ENCODE data around the gene DDX49.
A peak's percentile ranks its signal among the peaks of the same experiment; 100 is the strongest.

Gene DDX49

GRCh38 chr19:18919086-18919899 is at the start of gene DDX49, which contains the start of gene COPE:
DDX49 (plus strand) TSS chr19:18919715; CDS start chr19:18919742, 27 bp downstream.
COPE (minus strand) TSS chr19:18919387; CDS start chr19:18919348, 39 bp downstream.
- peak; percentile 99 for DNase-seq

GRCh38 chr19:18869781-18870530 is 49.6 kb upstream of the DDX49 start:
- DNase-seq, result no peak

- DNase-seq, result no peak
Observed at GRCh38 chr19:18870531-18871172, 48.9 kb upstream of the DDX49 start.

GRCh38 chr19:18871543-18871942 is 48.0 kb upstream of the DDX49 start:
- DNase-seq, result no peak

GRCh38 chr19:18875726-18876125 is 43.8 kb upstream of the DDX49 start:
- DNase-seq, result no peak

- no peak for DNase-seq
Observed at GRCh38 chr19:18876865-18877264, 42.6 kb upstream of the DDX49 start.

- DNase-seq, result no peak
Observed at GRCh38 chr19:18878058-18878797, 41.3 kb upstream of the DDX49 start.

- no peak for DNase-seq
Observed at GRCh38 chr19:18878858-18879578, 40.5 kb upstream of the DDX49 start.

- no peak for DNase-seq
Observed at GRCh38 chr19:18879579-18880373, 39.7 kb upstream of the DDX49 start.

GRCh38 chr19:18881491-18881890 is 38.0 kb upstream of the DDX49 start:
- no peak for DNase-seq

GRCh38 chr19:18883526-18884304 is 35.8 kb upstream of the DDX49 start:
- no peak for DNase-seq

GRCh38 chr19:18886972-18887371 is 32.5 kb upstream of the DDX49 start:
- DNase-seq, result no peak

GRCh38 chr19:18889949-18890745 is 29.4 kb upstream of the DDX49 start:
- DNase-seq, result no peak

- DNase-seq, result no peak
Observed at GRCh38 chr19:18893587-18894253, 25.8 kb upstream of the DDX49 start.

- DNase-seq, result no peak
Observed at GRCh38 chr19:18894254-18895037, 25.1 kb upstream of the DDX49 start.

- DNase-seq, result peak; percentile 17
Observed at GRCh38 chr19:18895038-18895823, 24.3 kb upstream of the DDX49 start.

GRCh38 chr19:18895824-18896341 is 23.6 kb upstream of the DDX49 start, which contains the start of gene CERS1:
CERS1 (minus strand) TSS chr19:18896158; CDS start chr19:18896072, 86 bp downstream.
- DNase-seq, result no peak

All from GF-D8 (cell line).